B cell (primary cell): ENCODE measurements around the gene NEAT1. TPM values are rescaled to one million over a fixed set of nuclear protein-coding genes. Genes with fewer than 3 reads are reported as not detected.

Experiments
- ATAC-seq: fragments of 200-7000 bp; cut with Tn5 transposase; one replicate; pipeline ENCODE4 v1.10.0; 2021; ENCODE audit warnings: low read depth, mild to moderate bottlenecking, moderate number of reproducible peaks, moderate library complexity
- CTCF ChIA-PET: fragments of 350-600 bp; sonication (Branson Sonifier 250); formaldehyde crosslinking; loops from one replicate; lab custom pipeline; 2021; ENCODE audit warnings: antibody characterized with exemption, inconsistent platforms; lab: Charles Lee
- POLR2A ChIA-PET: fragments of 350-600 bp; sonication (Branson Sonifier 250); formaldehyde crosslinking; loops from one replicate; lab custom pipeline; 2021; ENCODE audit warnings: antibody characterized with exemption; lab: Charles Lee
- DNase-seq: peaks from one replicate; pipeline ENCODE4 v3.0.0; 2013
- H2AFZ ChIP-seq: 2 replicates; pipeline ENCODE4 v1.6.1; 2012; ENCODE audit warnings: mild to moderate bottlenecking, low read depth, low read length; ENCODE audit not compliant: insufficient read depth, poor library complexity, severe bottlenecking
- H3K27ac ChIP-seq, 2 donors: 1 replicate in 1 of 2; 2 replicates in 1 of 2; pipeline ENCODE4 v1.5.1; 2012 to 2013; ENCODE audit warnings: low read length in 2 of 2, mild to moderate bottlenecking in 2 of 2, moderate library complexity in 1 of 2
- H3K27me3 ChIP-seq, 4 experiments: fragments of 200-600 bp in 1 of 4; sonication (generic) in 1 of 4; replicated peaks in 1 of 4; 1 replicate in 2 of 4; 2 replicates in 2 of 4; pipeline versions ENCODE4 v1.6.1 to v1.7.0; 2013 to 2016; ENCODE audit warnings: low read length in 3 of 4, mild to moderate bottlenecking in 2 of 4, mixed read lengths in 1 of 4, moderate library complexity in 1 of 4; ENCODE audit not compliant: insufficient read depth in 4 of 4, control insufficient read depth in 3 of 4; ENCODE audit errors: control extremely low read depth in 1 of 4
- H3K36me3 ChIP-seq, 2 experiments: replicated peaks in 1 of 2; 1 replicate in 1 of 2; 2 replicates in 1 of 2; pipeline versions ENCODE4 v1.6.1 to v1.7.1; 2013; ENCODE audit warnings: low read length in 1 of 2; ENCODE audit not compliant: insufficient read depth in 2 of 2, control insufficient read depth in 1 of 2; ENCODE audit errors: control extremely low read depth in 1 of 2, extremely low read depth in 1 of 2
- H3K4me1 ChIP-seq, 2 donors: fragments of 200-600 bp in 1 of 2; sonication (generic) in 1 of 2; 1 replicate in 1 of 2; 2 replicates in 1 of 2; pipeline versions ENCODE4 v1.5.1 to v1.6.1; 2013 to 2017; ENCODE audit warnings: low read length in 2 of 2; ENCODE audit not compliant: control insufficient read depth in 2 of 2, insufficient read depth in 2 of 2
- H3K4me2 ChIP-seq: replicated peaks from 2 replicates; pipeline ENCODE3; 2012; ENCODE audit warnings: mild to moderate bottlenecking, low read depth, low read length; ENCODE audit not compliant: poor library complexity, severe bottlenecking
- H3K4me3 ChIP-seq, 5 experiments: fragments of 200-600 bp in 1 of 5; sonication (generic) in 1 of 5; 1 replicate in 3 of 5; 2 replicates in 2 of 5; pipeline versions ENCODE4 v1.5.1 to v1.7.0; 2011 to 2016; ENCODE audit warnings: low read length in 4 of 5, mild to moderate bottlenecking in 4 of 5, low read depth in 2 of 5, control low read depth in 1 of 5, moderate library complexity in 1 of 5; ENCODE audit not compliant: insufficient read depth in 1 of 5; ENCODE audit errors: control extremely low read depth in 1 of 5, extremely low read depth in 1 of 5
- H3K79me2 ChIP-seq: fragments of 200-600 bp; sonication (generic); one replicate; pipeline ENCODE4 v1.6.0; 2016; ENCODE audit warnings: low read length; ENCODE audit not compliant: control insufficient read depth, insufficient read depth
- H3K9ac ChIP-seq: fragments of 200-600 bp; sonication (generic); 2 replicates; pipeline ENCODE4 v1.6.1; 2017; ENCODE audit warnings: mild to moderate bottlenecking, low read length, moderate library complexity
- H3K9me3 ChIP-seq, 3 donors: one replicate each; pipeline versions ENCODE4 v1.6.1 to v1.7.1; 2013; ENCODE audit warnings: low read length in 2 of 3; ENCODE audit not compliant: control insufficient read depth in 2 of 3, insufficient read depth in 1 of 3; ENCODE audit errors: control extremely low read depth in 1 of 3
- H4K20me1 ChIP-seq: 2 replicates; pipeline ENCODE4 v1.6.0; 2012; ENCODE audit warnings: mild to moderate bottlenecking, low read length; ENCODE audit not compliant: insufficient read depth, control insufficient read depth, poor library complexity, severe bottlenecking
- H3K27ac Mint-ChIP-seq: one replicate; pipeline ENCODE4 v1.8.0; 2021; ENCODE audit warnings: mixed read lengths
- H3K27me3 Mint-ChIP-seq: one replicate; pipeline ENCODE4 v1.8.0; 2021; ENCODE audit warnings: mixed read lengths
- H3K4me1 Mint-ChIP-seq: one replicate; pipeline ENCODE4 v1.8.0; 2021; ENCODE audit warnings: mixed read lengths
- H3K4me3 Mint-ChIP-seq: one replicate; pipeline ENCODE4 v1.8.0; 2021; ENCODE audit warnings: mixed read lengths
- H3K9me3 Mint-ChIP-seq: one replicate; pipeline ENCODE4 v1.8.0; 2022; ENCODE audit warnings: mixed read lengths; ENCODE audit not compliant: insufficient read depth
- EZH2 ChIP-seq: IDR thresholded peaks from 2 replicates; pipeline ENCODE4 v1.6.1; 2012; ENCODE audit warnings: borderline replicate concordance, low read depth, mild to moderate bottlenecking, moderate library complexity, low read length; ENCODE audit not compliant: insufficient read depth, poor library complexity, severe bottlenecking
- WGBS: methylation state at CpG from one replicate; pipeline ENCODE4 v1.1.5; 2013; ENCODE audit warnings: missing lambda C conversion rate; ENCODE audit not compliant: insufficient coverage; 5-methylcytosine and 5-hydroxymethylcytosine counted together
- intact Hi-C: fragments of 100-400 bp; cut with micrococcal nuclease; formaldehyde crosslinking; loops from one replicate; pipeline ENCODE4 v1.10.0; 2022
- polyA plus RNA-seq: library from polyadenylated mRNA; depleted of rRNA; stranded (reverse); fragments of >200 nt; gene quantifications from 2 replicates; pipeline ENCODE4 v1.2.3, GENCODE V29; 2012
- total RNA-seq, 2 donors: library from RNA; stranded (reverse); fragments of 120-200 nt in 1 of 2; gene quantifications; 1 replicate in 1 of 2; 2 replicates in 1 of 2; pipeline versions ENCODE4 v1.2.3 to v1.2.4, GENCODE V29; 2013 to 2022
- TF ChIP-seq, protein P1 (sequence below): fragments of 200-600 bp; IDR thresholded peaks from one replicate; pipeline ENCODE4 v1.8.0; 2022; ENCODE audit warnings: antibody characterized with exemption, mild to moderate bottlenecking

Gene NEAT1
- total and polyA plus RNA-seq, 2 donors (not counting 1 experiment from before 2014, with no cell fraction given) = 66.7 to 1,642 TPM

DNA sequence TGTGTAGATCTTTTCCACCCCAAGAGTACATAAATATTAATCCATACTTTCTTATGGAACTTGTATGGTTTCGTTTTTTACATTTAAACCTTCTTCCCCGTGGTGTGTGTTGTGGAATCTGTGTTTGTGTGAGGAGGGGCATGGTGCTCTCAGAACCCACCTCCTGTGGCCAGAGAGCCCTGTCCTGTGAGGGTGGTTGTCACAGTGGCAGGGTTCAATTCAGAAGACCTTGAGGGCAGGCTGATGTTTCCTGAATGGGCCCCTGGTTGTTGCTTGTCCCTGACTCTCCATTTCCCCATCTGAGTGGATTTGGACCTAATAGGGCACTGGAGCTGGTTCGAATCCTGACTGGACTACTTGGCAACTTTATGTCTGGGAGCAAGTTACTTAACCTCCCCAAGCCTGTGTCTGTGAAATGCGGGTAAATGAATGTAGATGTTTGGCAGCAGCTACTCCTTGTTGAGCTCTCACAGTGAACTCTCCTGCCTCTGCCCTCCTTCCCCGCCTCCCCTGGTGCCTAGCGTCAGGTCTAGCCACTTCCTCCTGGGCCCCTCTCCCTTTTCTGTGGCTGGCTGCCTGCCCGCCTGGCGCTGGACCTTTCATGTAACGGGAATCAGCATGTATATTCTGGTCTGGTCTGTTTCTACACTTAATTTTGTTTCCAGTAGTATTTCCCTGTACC, 7.3 kb downstream of the NEAT1 start:
- TF ChIP-seq, protein P1, sequence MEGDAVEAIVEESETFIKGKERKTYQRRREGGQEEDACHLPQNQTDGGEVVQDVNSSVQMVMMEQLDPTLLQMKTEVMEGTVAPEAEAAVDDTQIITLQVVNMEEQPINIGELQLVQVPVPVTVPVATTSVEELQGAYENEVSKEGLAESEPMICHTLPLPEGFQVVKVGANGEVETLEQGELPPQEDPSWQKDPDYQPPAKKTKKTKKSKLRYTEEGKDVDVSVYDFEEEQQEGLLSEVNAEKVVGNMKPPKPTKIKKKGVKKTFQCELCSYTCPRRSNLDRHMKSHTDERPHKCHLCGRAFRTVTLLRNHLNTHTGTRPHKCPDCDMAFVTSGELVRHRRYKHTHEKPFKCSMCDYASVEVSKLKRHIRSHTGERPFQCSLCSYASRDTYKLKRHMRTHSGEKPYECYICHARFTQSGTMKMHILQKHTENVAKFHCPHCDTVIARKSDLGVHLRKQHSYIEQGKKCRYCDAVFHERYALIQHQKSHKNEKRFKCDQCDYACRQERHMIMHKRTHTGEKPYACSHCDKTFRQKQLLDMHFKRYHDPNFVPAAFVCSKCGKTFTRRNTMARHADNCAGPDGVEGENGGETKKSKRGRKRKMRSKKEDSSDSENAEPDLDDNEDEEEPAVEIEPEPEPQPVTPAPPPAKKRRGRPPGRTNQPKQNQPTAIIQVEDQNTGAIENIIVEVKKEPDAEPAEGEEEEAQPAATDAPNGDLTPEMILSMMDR = no peak
- no peak for TF ChIP-seq EZH2
- ChIA-PET CTCF (interaction anchor here (0.7 to 1.6 kb wide), 3 partner anchors 11 to 68 kb away, joined by 3 to 10 read pairs (median 6); no protein-coding TSS in a partner anchor), POLR2A (interaction anchor here (0.9 to 7.5 kb wide), 8 partner anchors 8 to 77 kb away, joined by 3 to 69 read pairs (median 7); partner anchors contain the start of gene MALAT1)
- H3K27me3 ChIP-seq = no peaks in the 10 kb centered on the region
- Mint-ChIP-seq H3K27me3 (no peaks in the 10 kb centered on the region), H3K27ac (peak overlapping the region; percentile 92), H3K4me3 (peak overlapping the region; percentile 82), H3K9me3 (no peaks in the 10 kb centered on the region), H3K4me1 (peaks cover 84% of the 10 kb centered on the region)
- peak overlapping the region; percentile 56 for H3K9ac ChIP-seq
- peaks cover 0 to 15% of the 10 kb centered on the region in 2 experiments for H3K36me3 ChIP-seq
- peak overlapping the region; percentile 5 to 55 (median 32) for H3K4me3 ChIP-seq
- H3K9me3 ChIP-seq = no peaks in the 10 kb centered on the region
- H3K27ac ChIP-seq = peak overlapping the region; percentile 87 to 97
- H4K20me1 ChIP-seq = no peaks in the 10 kb centered on the region
- ATAC-seq (no peak), DNase-seq (peak; percentile 58)
- H2AFZ ChIP-seq = peak overlapping the region; percentile 33
- intact Hi-C loops = no loop called here
- H3K79me2 ChIP-seq = peaks cover 73% of the 10 kb centered on the region
- H3K4me1 ChIP-seq = peaks cover 71 to 77% of the 10 kb centered on the region in 2 donors
- WGBS = 0% methylated on average over 1 of the region's 9 CpGs
- peak overlapping the region; percentile 94 for H3K4me2 ChIP-seq
